ENCODE measurements around the gene DBNDD1. TPM values are rescaled to one million over a fixed set of nuclear protein-coding genes. Genes with fewer than 3 reads are reported as not detected.

Gene DBNDD1
- total and polyA plus RNA-seq, 4 donors: 0.09 to 1.5 (median 0.82) TPM

- TF ChIP-seq CTCF (IDR thresholded peaks at IDR 0.05; ENCODE audit: low read depth, low read length, missing input control) (no peak), JUND (IDR thresholded peaks at IDR 0.05) (no peak), ATF3 (IDR thresholded peaks at IDR 0.05) (no peak), YY1 (IDR thresholded peaks at IDR 0.05) (no peak), EGR1 (IDR thresholded peaks at IDR 0.05; ENCODE audit: low read depth in 2 of 2) (no peak), RAD21 (IDR thresholded peaks at IDR 0.05) (no peak)
- TF ChIP-seq, protein P1, sequence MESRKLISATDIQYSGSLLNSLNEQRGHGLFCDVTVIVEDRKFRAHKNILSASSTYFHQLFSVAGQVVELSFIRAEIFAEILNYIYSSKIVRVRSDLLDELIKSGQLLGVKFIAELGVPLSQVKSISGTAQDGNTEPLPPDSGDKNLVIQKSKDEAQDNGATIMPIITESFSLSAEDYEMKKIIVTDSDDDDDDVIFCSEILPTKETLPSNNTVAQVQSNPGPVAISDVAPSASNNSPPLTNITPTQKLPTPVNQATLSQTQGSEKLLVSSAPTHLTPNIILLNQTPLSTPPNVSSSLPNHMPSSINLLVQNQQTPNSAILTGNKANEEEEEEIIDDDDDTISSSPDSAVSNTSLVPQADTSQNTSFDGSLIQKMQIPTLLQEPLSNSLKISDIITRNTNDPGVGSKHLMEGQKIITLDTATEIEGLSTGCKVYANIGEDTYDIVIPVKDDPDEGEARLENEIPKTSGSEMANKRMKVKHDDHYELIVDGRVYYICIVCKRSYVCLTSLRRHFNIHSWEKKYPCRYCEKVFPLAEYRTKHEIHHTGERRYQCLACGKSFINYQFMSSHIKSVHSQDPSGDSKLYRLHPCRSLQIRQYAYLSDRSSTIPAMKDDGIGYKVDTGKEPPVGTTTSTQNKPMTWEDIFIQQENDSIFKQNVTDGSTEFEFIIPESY (IDR thresholded peaks at IDR 0.05): no peak
Measured at GRCh38 chr16:90028985-90029384, 9.7 kb upstream of the DBNDD1 start (continued).

DNA sequence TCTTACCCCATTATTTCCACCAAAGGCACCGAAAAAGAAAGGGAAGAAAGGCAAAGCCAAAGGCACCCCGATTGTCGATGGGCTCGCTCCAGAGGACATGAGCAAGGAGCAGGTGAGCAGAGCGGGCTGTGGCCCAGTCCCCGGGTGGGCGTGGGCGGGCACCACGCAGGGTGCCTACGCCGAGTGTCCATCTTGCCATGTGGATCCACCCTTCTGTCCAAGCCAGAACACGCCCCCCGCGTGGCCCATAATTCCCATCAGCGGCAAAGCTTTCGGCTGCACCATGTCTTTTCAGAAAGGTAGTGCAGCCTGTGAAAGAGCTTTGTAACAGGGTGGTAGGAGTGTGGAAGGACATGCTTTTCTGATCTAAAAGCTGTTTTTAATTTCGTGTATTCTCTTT lies 8.4 kb upstream of the DBNDD1 start:
- Histone ChIP-seq H3K9me3 (ENCODE audit: control insufficient read depth in 4 of 4, low read length in 3 of 4) (no peaks in the 10 kb centered on the region), H3K27me3 (ENCODE audit: control insufficient read depth in 4 of 4, insufficient read depth in 4 of 4, low read length in 3 of 4) (no peaks in the 10 kb centered on the region), H3K36me3 (ENCODE audit: control insufficient read depth in 4 of 4, insufficient read depth in 3 of 4, low read depth in 1 of 4, low read length in 3 of 4) (peaks cover 0 to 4% (median 0%) of the 10 kb centered on the region in 4 donors), H3K4me3 (ENCODE audit: low read depth in 1 of 3, low read length in 3 of 3) (no peak overlapping the region), H3K4me1 (ENCODE audit: control insufficient read depth in 4 of 4, insufficient read depth in 4 of 4, low read length in 3 of 4) (peaks cover 0 to 6% (median 4%) of the 10 kb centered on the region in 4 donors), H3K27ac (ENCODE audit: low read depth in 1 of 2, low read length in 2 of 2) (no peak overlapping the region), H3K9ac (ENCODE audit: low read depth in 1 of 2, low read length in 2 of 2) (no peak overlapping the region)
- TF ChIP-seq REST (IDR thresholded peaks at IDR 0.05) (no peak), NR2F2 (IDR thresholded peaks at IDR 0.05) (no peak), ATF3 (IDR thresholded peaks at IDR 0.05) (no peak), SP1 (IDR thresholded peaks at IDR 0.05) (no peak), CTCF (IDR thresholded peaks at IDR 0.05; ENCODE audit: low read depth, low read length, missing input control) (no peak), FOXA1 (IDR thresholded peaks at IDR 0.05) (no peak), TAF1 (conservative IDR thresholded peaks at IDR 0.05) (no peak), YY1 (IDR thresholded peaks at IDR 0.05) (no peak), JUND (IDR thresholded peaks at IDR 0.05) (no peak), FOXA2 (IDR thresholded peaks at IDR 0.05) (no peak), MAX (IDR thresholded peaks at IDR 0.05) (no peak), HNF4G (IDR thresholded peaks at IDR 0.05) (no peak), GABPA (IDR thresholded peaks at IDR 0.05 in 1 of 2, conservative IDR thresholded peaks at IDR 0.05 in 1 of 2) (no peak), EGR1 (IDR thresholded peaks at IDR 0.05; ENCODE audit: low read depth in 2 of 2) (no peak), RXRA (IDR thresholded peaks at IDR 0.05) (no peak), HNF4A (conservative IDR thresholded peaks at IDR 0.05) (no peak)
- TF ChIP-seq, protein P1 (IDR thresholded peaks at IDR 0.05): no peak
- WGBS: 95% methylated on average over 17 of the region's 17 CpGs
- DNase-seq (ENCODE audit: low spot score): no peak
